MCF 10A (cell line): ENCODE measurements around the gene AFAP1L1. TPM values are rescaled to one million over a fixed set of nuclear protein-coding genes. Genes with fewer than 3 reads are reported as not detected.
A peak's percentile ranks its signal among the peaks of the same experiment; 100 is the strongest.

Experiments used
- BruUV-seq: library from RNA; stranded (reverse); fragments of 400-500 nt; replicated peaks from 2 replicates; lab custom pipeline; 2021; lab: Mats Ljungman, UMichigan
- CTCF ChIA-PET: fragments of 300-600 bp; sonication (Branson Sonifier 250); formaldehyde crosslinking; extraction: SDS; loops from one replicate; lab custom pipeline; 2021; ENCODE audit warnings: antibody characterized with exemption, inconsistent platforms; lab: Yijun Ruan, JAX
- POLR2A ChIA-PET: fragments of 300-600, 350-650 bp; sonication (Branson Sonifier 250); formaldehyde crosslinking; extraction: SDS; loops from one replicate; lab custom pipeline; 2020; ENCODE audit warnings: antibody characterized with exemption, inconsistent platforms; lab: Yijun Ruan, JAX
- DNase-seq: peaks from one replicate; pipeline ENCODE4 v3.0.0-alpha.2; 2018; ENCODE audit not compliant: unreplicated experiment
- H3K27ac Mint-ChIP-seq: one replicate; pipeline ENCODE4 v1.8.0; 2022; ENCODE audit warnings: mild to moderate bottlenecking, low read depth, mixed read lengths; ENCODE audit not compliant: unreplicated experiment
- H3K27me3 Mint-ChIP-seq: one replicate; pipeline ENCODE4 v1.8.0; 2022; ENCODE audit warnings: mixed read lengths; ENCODE audit not compliant: insufficient read depth, unreplicated experiment
- H3K36me3 Mint-ChIP-seq: one replicate; pipeline ENCODE4 v1.8.0; 2022; ENCODE audit warnings: mild to moderate bottlenecking, moderate library complexity, mixed read lengths; ENCODE audit not compliant: insufficient read depth, unreplicated experiment
- H3K4me1 Mint-ChIP-seq: one replicate; pipeline ENCODE4 v1.8.0; 2022; ENCODE audit warnings: mixed read lengths; ENCODE audit not compliant: insufficient read depth, unreplicated experiment
- H3K4me3 Mint-ChIP-seq: one replicate; pipeline ENCODE4 v1.8.0; 2022; ENCODE audit warnings: mild to moderate bottlenecking, moderate library complexity, mixed read lengths; ENCODE audit not compliant: unreplicated experiment
- H3K9me3 Mint-ChIP-seq: one replicate; pipeline ENCODE4 v1.8.0; 2022; ENCODE audit warnings: mixed read lengths; ENCODE audit not compliant: unreplicated experiment
- intact Hi-C: fragments of 100-400 bp; cut with micrococcal nuclease; formaldehyde crosslinking; loops from 2 replicates; pipeline ENCODE4 v1.14.1; 2022
- total RNA-seq: library from RNA; stranded (reverse); gene quantifications from 2 replicates; pipeline ENCODE4 v1.2.3, GENCODE V29; 2022
- TF ChIP-seq, protein P1 (sequence below): fragments of 200-600 bp; IDR thresholded peaks from one replicate; pipeline ENCODE4 v1.8.0; 2022; ENCODE audit warnings: antibody characterized with exemption, mild to moderate bottlenecking; ENCODE audit not compliant: unreplicated experiment

Gene AFAP1L1
- total RNA-seq, 1 experiment from 2014 or later, result 4.8 TPM

- Mint-ChIP-seq H3K9me3 (no peaks in the 10 kb centered on the region), H3K4me3 (no peak overlapping the region), H3K27ac (peak overlapping the region; percentile 4), H3K36me3 (no peaks in the 10 kb centered on the region), H3K27me3 (no peaks in the 10 kb centered on the region), H3K4me1 (no peaks in the 10 kb centered on the region)
- intact Hi-C loops, result no loop called here
- TF ChIP-seq, protein P1, sequence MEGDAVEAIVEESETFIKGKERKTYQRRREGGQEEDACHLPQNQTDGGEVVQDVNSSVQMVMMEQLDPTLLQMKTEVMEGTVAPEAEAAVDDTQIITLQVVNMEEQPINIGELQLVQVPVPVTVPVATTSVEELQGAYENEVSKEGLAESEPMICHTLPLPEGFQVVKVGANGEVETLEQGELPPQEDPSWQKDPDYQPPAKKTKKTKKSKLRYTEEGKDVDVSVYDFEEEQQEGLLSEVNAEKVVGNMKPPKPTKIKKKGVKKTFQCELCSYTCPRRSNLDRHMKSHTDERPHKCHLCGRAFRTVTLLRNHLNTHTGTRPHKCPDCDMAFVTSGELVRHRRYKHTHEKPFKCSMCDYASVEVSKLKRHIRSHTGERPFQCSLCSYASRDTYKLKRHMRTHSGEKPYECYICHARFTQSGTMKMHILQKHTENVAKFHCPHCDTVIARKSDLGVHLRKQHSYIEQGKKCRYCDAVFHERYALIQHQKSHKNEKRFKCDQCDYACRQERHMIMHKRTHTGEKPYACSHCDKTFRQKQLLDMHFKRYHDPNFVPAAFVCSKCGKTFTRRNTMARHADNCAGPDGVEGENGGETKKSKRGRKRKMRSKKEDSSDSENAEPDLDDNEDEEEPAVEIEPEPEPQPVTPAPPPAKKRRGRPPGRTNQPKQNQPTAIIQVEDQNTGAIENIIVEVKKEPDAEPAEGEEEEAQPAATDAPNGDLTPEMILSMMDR, result no peak
- CTCF ChIA-PET, result interaction anchor here (0.6 to 46.8 kb wide), 6 partner anchors 11 to 257 kb away, joined by 3 to 1231 read pairs (median 6); partner anchors contain the start of gene GRPEL2
- POLR2A ChIA-PET, result interaction anchor here (0.5 to 4.9 kb wide), 4 partner anchors 9 to 90 kb away, joined by 3 to 42 read pairs (median 3); partner anchors contain the start of gene GRPEL2
- no peak for DNase-seq
- no TSS peak for BruUV-seq
Observed at GRCh38 chr5:149333711-149334443, 62.2 kb downstream of the AFAP1L1 start.

DNA sequence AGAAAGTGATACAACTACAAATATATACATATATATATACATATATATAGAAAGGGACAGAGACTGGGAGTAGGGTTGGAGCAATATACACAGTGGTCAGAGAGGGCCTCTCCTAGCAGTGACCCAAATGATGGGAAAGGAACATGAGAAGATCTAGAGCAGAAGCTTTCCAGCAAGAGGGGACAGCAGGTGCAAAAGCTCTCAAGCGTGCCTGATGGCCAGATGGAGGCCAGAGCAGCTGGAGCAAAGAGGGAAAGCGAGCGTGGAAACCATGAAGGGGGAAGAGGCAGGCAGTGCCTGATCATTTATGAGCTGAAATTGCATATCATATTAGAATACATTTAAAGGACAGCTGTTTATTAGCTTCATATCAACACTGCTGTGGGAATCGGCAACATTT lies 66.1 kb downstream of the AFAP1L1 start:
- Mint-ChIP-seq H3K4me3 (no peak overlapping the region), H3K9me3 (no peaks in the 10 kb centered on the region), H3K36me3 (no peaks in the 10 kb centered on the region), H3K27me3 (no peaks in the 10 kb centered on the region), H3K27ac (no peak overlapping the region), H3K4me1 (no peaks in the 10 kb centered on the region)
- intact Hi-C loops, result no loop called here
- no peak for DNase-seq
- CTCF ChIA-PET, result interaction anchor here (0.6 to 46.8 kb wide), 5 partner anchors 21 to 205 kb away, joined by 3 to 1231 read pairs (median 4); no protein-coding TSS in a partner anchor
- no TSS peak for BruUV-seq
- POLR2A ChIA-PET, result interaction anchor here (3.4 kb wide), 1 partner anchor 13 kb away, joined by 21 read pairs; no protein-coding TSS in a partner anchor
- TF ChIP-seq, protein P1, result no peak

DNA sequence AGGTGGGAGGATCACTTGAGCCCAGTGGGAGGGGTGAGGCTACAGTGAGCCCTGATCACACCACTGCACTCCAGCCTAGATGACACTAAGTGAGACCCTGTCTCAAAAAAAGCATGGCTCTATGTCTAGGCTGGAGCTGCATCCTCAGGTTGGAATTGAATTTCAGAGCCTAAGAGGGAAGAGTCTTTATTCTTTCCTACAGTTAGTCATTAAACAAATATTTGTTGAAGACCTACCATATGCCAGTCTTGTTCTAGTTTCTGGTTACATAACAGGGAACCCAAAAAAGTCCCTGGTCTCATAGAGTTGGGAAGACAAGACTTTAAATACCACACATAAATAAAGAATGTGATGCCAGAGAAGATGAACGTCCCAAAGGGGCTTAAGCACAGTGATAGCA lies 66.7 kb downstream of the AFAP1L1 start:
- CTCF ChIA-PET, result interaction anchor here (0.7 to 46.8 kb wide), 4 partner anchors 21 to 96 kb away, joined by 3 to 1231 read pairs (median 4); no protein-coding TSS in a partner anchor
- DNase-seq, result no peak
- TF ChIP-seq, protein P1, result no peak
- BruUV-seq, result no TSS peak
- Mint-ChIP-seq H3K27me3 (no peaks in the 10 kb centered on the region), H3K4me1 (no peaks in the 10 kb centered on the region), H3K27ac (no peak overlapping the region), H3K36me3 (no peaks in the 10 kb centered on the region), H3K4me3 (no peak overlapping the region), H3K9me3 (no peaks in the 10 kb centered on the region)
- intact Hi-C loops, result no loop called here
- POLR2A ChIA-PET, result interaction anchor here (1.5 to 3.4 kb wide), 2 partner anchors 14 to 17 kb away, joined by 7 to 21 read pairs; no protein-coding TSS in a partner anchor

GRCh38 chr5:149340920-149341319 lies 69.3 kb downstream of the AFAP1L1 start:
- TF ChIP-seq, protein P1, result no peak
- H3K36me3 Mint-ChIP-seq, result no peaks in the 10 kb centered on the region

More at GRCh38 chr5:149340920-149341319, 69.3 kb downstream of the AFAP1L1 start:
- CTCF ChIA-PET, result interaction anchor here (1.5 to 46.8 kb wide), 4 partner anchors 17 to 30 kb away, joined by 4 to 1231 read pairs (median 17); partner anchors contain the start of gene PCYOX1L
- H3K4me1 Mint-ChIP-seq, result peaks cover 6% of the 10 kb centered on the region
- no peaks in the 10 kb centered on the region for H3K27me3 Mint-ChIP-seq
- no peak for DNase-seq
- no TSS peak for BruUV-seq
- POLR2A ChIA-PET, result interaction anchor here (0.7 to 7.4 kb wide), 4 partner anchors 16 to 34 kb away, joined by 3 to 140 read pairs (median 78); partner anchors contain the start of gene PCYOX1L
- H3K9me3 Mint-ChIP-seq, result no peaks in the 10 kb centered on the region
- H3K4me3 Mint-ChIP-seq, result no peak overlapping the region
- intact Hi-C loops, result no loop called here
- H3K27ac Mint-ChIP-seq, result no peak overlapping the region
